Mucosa of descending colon (tissue), 3 donors: ENCODE results near the gene PTP4A2. TPM values are rescaled to one million over a fixed set of nuclear protein-coding genes. Genes with fewer than 3 reads are reported as not detected.
A peak's percentile ranks its signal among the peaks of the same experiment; 100 is the strongest.
"Not testable (repeated sequence)": the region's sequence is repeated elsewhere in the genome, so short reads cannot be mapped to it uniquely, and the experiment has no call there.

Experiments
- ATAC-seq: fragments of 200-7000 bp; cut with Tn5 transposase; one replicate; pipeline ENCODE4 v1.9.1; 2020; ENCODE audit warnings: mild to moderate bottlenecking, moderate library complexity
- DNase-seq, 3 donors: peaks; one replicate each; pipeline ENCODE4 v3.0.0-alpha.2; 2020
- H3K36me3 ChIP-seq: fragments of 200-600 bp; one replicate; pipeline ENCODE4 v1.8.0; 2021; ENCODE audit warnings: low read depth, mild to moderate bottlenecking
- H3K4me1 ChIP-seq: fragments of 200-600 bp; one replicate; pipeline ENCODE4 v1.8.0; 2021; ENCODE audit warnings: low read depth, mild to moderate bottlenecking
- H3K4me3 ChIP-seq: fragments of 200-600 bp; one replicate; pipeline ENCODE4 v1.8.0; 2021; ENCODE audit warnings: mild to moderate bottlenecking
- H3K9me3 ChIP-seq: fragments of 200-600 bp; one replicate; pipeline ENCODE4 v1.8.0; 2021; ENCODE audit warnings: mild to moderate bottlenecking
- CTCF ChIP-seq: fragments of 200-600 bp; IDR thresholded peaks from one replicate; pipeline ENCODE4 v1.8.0; 2022; ENCODE audit warnings: antibody characterized with exemption, mild to moderate bottlenecking
- intact Hi-C, 2 donors: fragments of 100-400 bp; cut with DNase I in 1 of 2; cut with micrococcal nuclease in 1 of 2; formaldehyde crosslinking; loops; one replicate each; pipeline versions ENCODE4 v1.11.0 to v1.11.1; 2022; cut with DNase I, micrococcal nuclease
- total RNA-seq, 3 donors: library from RNA; stranded (reverse); fragmentation: NEBNext Ultra II Directional in 2 of 3; extraction: Animal tissue kit (Norgen Biotek cat#: 25700) in 2 of 3; gene quantifications; one replicate each; pipeline versions ENCODE4 v1.2.1 to v1.2.4, GENCODE V29; 2021 to 2023
- donor health status: DM: no; HTN: no; CAD: no; lungs with moderate emphysema.
- donor health status: DM: no; HTN: no; CAD: no.
- donor health status: DM: no; HTN: yes; CAD: no.

The PTP4A2 gene
- total RNA-seq, 3 donors from 2014 or later, result 211 to 307 (median 298) TPM

- peaks cover 24% of the 10 kb centered on the region for H3K4me1 ChIP-seq
- H3K9me3 ChIP-seq, result no peaks in the 10 kb centered on the region
- DNase-seq (no peak), ATAC-seq (peak; percentile 3)
- intact Hi-C loops, result no loop called here
- H3K4me3 ChIP-seq, result no peak overlapping the region
- H3K36me3 ChIP-seq, result no peaks in the 10 kb centered on the region
- TF ChIP-seq CTCF, result no peak
Observed at GRCh38 chr1:31943546-31944184, 5.5 kb upstream of the PTP4A2 start.

GRCh38 chr1:31942061-31942460 is 3.9 kb upstream of the PTP4A2 start:
- intact Hi-C loops, result not testable (repeated sequence)

GRCh38 chr1:31939484-31940329 is 1.5 kb upstream of the PTP4A2 start:
- peaks cover 41% of the 10 kb centered on the region for H3K4me1 ChIP-seq
- DNase-seq, result peak; percentile 76 to 84 (median 80)
- H3K4me3 ChIP-seq, result no peak overlapping the region
- no peaks in the 10 kb centered on the region for H3K36me3 ChIP-seq
- TF ChIP-seq CTCF, result peak; percentile 22
- peak; percentile 40 for ATAC-seq
- intact Hi-C loops, result no loop called here
- H3K9me3 ChIP-seq, result no peaks in the 10 kb centered on the region

More at GRCh38 chr1:31942061-31942460, 3.9 kb upstream of the PTP4A2 start:
- not testable (repeated sequence) for ATAC-seq, DNase-seq, H3K9me3 ChIP-seq, H3K4me3 ChIP-seq, H3K36me3 ChIP-seq
- H3K4me1 ChIP-seq, result peaks cover 25% of the 10 kb centered on the region

- Histone ChIP-seq H3K4me1 (peaks cover 46% of the 10 kb centered on the region), H3K9me3 (no peaks in the 10 kb centered on the region), H3K4me3 (peak overlapping the region; percentile 61), H3K36me3 (no peaks in the 10 kb centered on the region)
- intact Hi-C loops, result no loop called here
- DNase-seq (peak; percentile 81 to 92 (median 88)), ATAC-seq (peak; percentile 57)
- no peak for TF ChIP-seq CTCF
Observed at GRCh38 chr1:31937300-31938183, 626 bp downstream of the PTP4A2 start.

- Histone ChIP-seq H3K4me3 (peak overlapping the region; percentile 61), H3K36me3 (no peaks in the 10 kb centered on the region), H3K4me1 (peaks cover 52% of the 10 kb centered on the region), H3K9me3 (no peaks in the 10 kb centered on the region)
- ATAC-seq, result no peak
- intact Hi-C loops, result no loop called here
- no peak for DNase-seq
- TF ChIP-seq CTCF, result no peak
Observed at GRCh38 chr1:31936981-31937299, 1.2 kb downstream of the PTP4A2 start.
